ENCODE data around the gene RNF133.

- TF ChIP-seq CTCF (IDR thresholded peaks at IDR 0.05; ENCODE audit: low read length) (no peak), EZH2 (IDR thresholded peaks at IDR 0.05; ENCODE audit: borderline replicate concordance, low read length) (no peak)
Measured at GRCh38 chr7:122663733-122664132, 35.2 kb downstream of the RNF133 start.
